ENCODE results near the gene CPPED1.

The CPPED1 gene

GRCh38 chr16:12682432-12683165, 121.1 kb downstream of the CPPED1 start:
- DNase-seq (ENCODE audit: low read depth in 2 of 2, low spot score in 1 of 2) = no peak

GRCh38 chr16:12681653-12682052, 122.0 kb downstream of the CPPED1 start:
- DNase-seq (ENCODE audit: low read depth in 2 of 2, low spot score in 1 of 2) = no peak

- no peak for DNase-seq (ENCODE audit: low read depth in 2 of 2, low spot score in 1 of 2)
Observed at GRCh38 chr16:12680531-12680930, 123.2 kb downstream of the CPPED1 start.

- DNase-seq (ENCODE audit: low read depth in 2 of 2, low spot score in 1 of 2) = no peak
Observed at GRCh38 chr16:12679660-12680272, 123.9 kb downstream of the CPPED1 start.

GRCh38 chr16:12678983-12679382, 124.7 kb downstream of the CPPED1 start:
- no peak for DNase-seq (ENCODE audit: low read depth in 2 of 2, low spot score in 1 of 2)

GRCh38 chr16:12677502-12677901, 126.2 kb downstream of the CPPED1 start:
- no peak for DNase-seq (ENCODE audit: low read depth in 2 of 2, low spot score in 1 of 2)

- DNase-seq (ENCODE audit: low read depth in 2 of 2, low spot score in 1 of 2) = no peak
Observed at GRCh38 chr16:12675852-12676251, 127.8 kb downstream of the CPPED1 start.

GRCh38 chr16:12675046-12675445, 128.6 kb downstream of the CPPED1 start:
- no peak for DNase-seq (ENCODE audit: low read depth in 2 of 2, low spot score in 1 of 2)

GRCh38 chr16:12674524-12674923, 129.2 kb downstream of the CPPED1 start:
- DNase-seq (ENCODE audit: low read depth in 2 of 2, low spot score in 1 of 2) = no peak

- no peak for DNase-seq (ENCODE audit: low read depth in 2 of 2, low spot score in 1 of 2)
Observed at GRCh38 chr16:12674071-12674470, 129.6 kb downstream of the CPPED1 start.

- no peak for DNase-seq (ENCODE audit: low read depth in 2 of 2, low spot score in 1 of 2)
Observed at GRCh38 chr16:12673466-12673865, 130.2 kb downstream of the CPPED1 start.

GRCh38 chr16:12672986-12673385, 130.7 kb downstream of the CPPED1 start:
- no peak for DNase-seq (ENCODE audit: low read depth in 2 of 2, low spot score in 1 of 2)

GRCh38 chr16:12669908-12670307, 133.8 kb downstream of the CPPED1 start:
- DNase-seq (ENCODE audit: low read depth in 2 of 2, low spot score in 1 of 2) = no peak

- DNase-seq (ENCODE audit: low read depth in 2 of 2, low spot score in 1 of 2) = no peak
Observed at GRCh38 chr16:12667909-12668308, 135.8 kb downstream of the CPPED1 start.

- DNase-seq (ENCODE audit: low read depth in 2 of 2, low spot score in 1 of 2) = no peak
Observed at GRCh38 chr16:12664164-12664733, 139.4 kb downstream of the CPPED1 start.

GRCh38 chr16:12661656-12662172, 142.0 kb downstream of the CPPED1 start:
- no peak for DNase-seq (ENCODE audit: low read depth in 2 of 2, low spot score in 1 of 2)

GRCh38 chr16:12659871-12660270, 143.8 kb downstream of the CPPED1 start:
- no peak for DNase-seq (ENCODE audit: low read depth in 2 of 2, low spot score in 1 of 2)

GRCh38 chr16:12658506-12658905, 145.2 kb downstream of the CPPED1 start:
- DNase-seq (ENCODE audit: low read depth in 2 of 2, low spot score in 1 of 2) = no peak

GRCh38 chr16:12655537-12655936, 148.2 kb downstream of the CPPED1 start:
- no peak for DNase-seq (ENCODE audit: low read depth in 2 of 2, low spot score in 1 of 2)

GRCh38 chr16:12653820-12654392, 149.8 kb downstream of the CPPED1 start:
- DNase-seq (ENCODE audit: low read depth in 2 of 2, low spot score in 1 of 2) = no peak

- no peak for DNase-seq (ENCODE audit: low read depth in 2 of 2, low spot score in 1 of 2)
Observed at GRCh38 chr16:12652924-12653323, 150.8 kb downstream of the CPPED1 start.

Measured in stimulated activated CD8-positive, alpha-beta memory T cell treated with anti-CD3 and anti-CD28 coated beads, Interleukin-4, amount 100 ng/mL, for 4 hours (primary cell).